ENCODE results near the gene DHCR7.

DHCR7 gene, protein sequence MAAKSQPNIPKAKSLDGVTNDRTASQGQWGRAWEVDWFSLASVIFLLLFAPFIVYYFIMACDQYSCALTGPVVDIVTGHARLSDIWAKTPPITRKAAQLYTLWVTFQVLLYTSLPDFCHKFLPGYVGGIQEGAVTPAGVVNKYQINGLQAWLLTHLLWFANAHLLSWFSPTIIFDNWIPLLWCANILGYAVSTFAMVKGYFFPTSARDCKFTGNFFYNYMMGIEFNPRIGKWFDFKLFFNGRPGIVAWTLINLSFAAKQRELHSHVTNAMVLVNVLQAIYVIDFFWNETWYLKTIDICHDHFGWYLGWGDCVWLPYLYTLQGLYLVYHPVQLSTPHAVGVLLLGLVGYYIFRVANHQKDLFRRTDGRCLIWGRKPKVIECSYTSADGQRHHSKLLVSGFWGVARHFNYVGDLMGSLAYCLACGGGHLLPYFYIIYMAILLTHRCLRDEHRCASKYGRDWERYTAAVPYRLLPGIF

DNA sequence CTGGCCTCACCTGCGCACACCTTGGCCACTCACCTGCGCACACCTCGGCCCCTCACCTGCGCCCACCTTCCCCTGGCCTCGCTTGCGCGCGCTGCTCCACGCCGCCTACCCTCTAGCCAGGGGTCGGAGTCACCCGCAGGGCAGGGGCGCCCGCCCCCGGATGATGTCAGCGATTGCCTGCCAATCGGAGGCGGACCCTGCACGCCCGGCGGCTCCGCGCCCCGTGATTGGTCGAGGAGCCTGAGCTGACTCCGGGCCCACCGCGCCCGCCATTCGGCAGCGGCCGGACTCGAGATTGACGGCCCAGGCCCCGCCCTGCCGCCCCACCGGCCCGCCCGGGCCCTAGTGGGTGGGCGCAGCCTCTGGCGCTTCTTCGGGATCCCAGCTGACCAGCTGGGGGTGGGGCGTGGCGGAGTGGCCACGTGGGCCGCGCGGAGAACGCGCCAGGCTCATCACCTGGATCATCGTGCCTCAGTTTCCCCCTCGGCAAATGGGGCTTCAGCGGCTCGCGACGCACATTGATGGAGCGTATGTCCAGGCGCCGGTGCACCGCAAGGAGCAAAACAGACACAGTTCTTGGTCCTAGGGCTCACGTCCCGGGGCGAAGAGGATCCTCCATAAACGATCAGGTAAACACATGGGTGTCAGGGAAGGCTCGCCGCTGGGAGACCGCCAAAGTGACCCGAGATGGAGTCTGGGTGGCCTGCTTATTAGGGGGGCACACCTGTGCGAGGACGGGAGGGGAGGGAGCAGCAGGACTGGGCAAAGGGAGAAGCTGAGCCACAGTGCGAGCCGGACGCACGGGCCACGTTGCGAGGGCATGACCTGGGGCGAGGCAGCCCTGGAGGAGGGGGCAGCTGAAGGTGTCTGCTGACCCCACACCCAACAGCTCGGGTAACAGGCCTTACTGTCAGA lies at the start of gene DHCR7:
DHCR7 (minus strand) TSS at position 137 of the 915 bp plus-strand sequence. CDS start 3,441 bp downstream, outside the sequence.
- peak; percentile 89 for DNase-seq

DNA sequence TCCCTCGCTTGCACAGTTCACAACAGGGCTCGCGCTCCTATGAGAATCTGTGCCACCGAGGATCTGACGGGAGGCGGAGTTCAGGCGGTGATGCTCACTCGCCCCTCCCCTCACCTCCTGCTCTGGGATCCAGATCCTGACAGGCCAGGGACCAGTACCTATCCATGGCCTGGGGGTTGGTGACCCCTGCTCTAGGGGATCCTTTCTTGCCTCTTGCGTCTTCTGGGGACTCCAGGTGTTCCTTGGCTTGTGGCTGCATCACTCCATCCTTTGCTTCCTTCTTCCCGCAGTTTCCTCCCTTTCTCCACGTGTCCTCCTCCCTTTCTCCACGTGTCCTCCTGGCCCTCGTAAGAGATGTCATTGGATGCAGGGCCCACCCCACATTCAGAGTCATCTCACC lies 48.2 kb upstream of the DHCR7 start:
- no peak for DNase-seq

DNA sequence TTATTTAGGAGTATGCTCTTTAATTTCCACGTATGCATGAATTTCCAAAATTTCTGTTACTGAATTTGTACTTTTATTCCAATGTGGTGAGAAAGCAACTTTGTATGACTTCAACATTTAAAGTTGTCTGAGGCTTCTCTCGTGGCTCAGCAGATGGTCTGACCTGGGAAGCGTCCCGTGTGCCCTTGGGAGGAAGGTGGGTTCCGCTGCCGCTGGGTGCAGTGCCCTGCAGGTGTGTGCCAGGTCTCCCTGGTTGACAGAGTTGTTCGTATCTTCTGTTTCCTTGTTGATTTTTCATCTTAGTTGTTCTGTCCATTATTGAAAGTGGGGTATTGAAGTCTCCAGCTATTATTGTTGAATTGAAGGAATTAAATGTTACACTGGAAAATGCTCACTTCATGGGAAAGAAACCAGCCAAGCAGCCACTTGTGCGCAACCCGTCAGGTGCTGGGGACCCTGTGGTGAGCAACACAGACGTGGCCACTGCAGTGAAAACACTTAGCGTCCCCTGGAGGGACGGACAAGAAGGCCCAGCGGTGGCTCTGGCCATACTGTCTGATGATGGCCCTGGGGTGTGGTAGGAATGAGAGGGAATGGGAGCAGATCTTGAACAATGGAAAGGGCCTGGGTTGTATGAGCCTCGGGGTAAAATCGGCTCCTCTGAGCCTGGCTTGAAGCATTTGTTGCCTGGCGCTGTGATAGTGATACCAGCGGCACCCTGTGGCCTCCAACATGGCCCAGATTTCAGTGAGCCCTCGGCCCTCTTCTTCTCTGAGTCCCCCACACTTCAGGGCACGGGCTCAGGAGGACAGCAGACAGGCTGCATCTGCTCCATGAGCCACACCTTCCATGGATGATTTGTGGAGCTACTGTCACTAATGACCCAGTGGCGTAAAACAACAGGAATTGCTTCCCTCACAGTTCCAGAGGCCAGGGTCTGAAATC lies 47.4 kb upstream of the DHCR7 start:
- no peak for DNase-seq

DNA sequence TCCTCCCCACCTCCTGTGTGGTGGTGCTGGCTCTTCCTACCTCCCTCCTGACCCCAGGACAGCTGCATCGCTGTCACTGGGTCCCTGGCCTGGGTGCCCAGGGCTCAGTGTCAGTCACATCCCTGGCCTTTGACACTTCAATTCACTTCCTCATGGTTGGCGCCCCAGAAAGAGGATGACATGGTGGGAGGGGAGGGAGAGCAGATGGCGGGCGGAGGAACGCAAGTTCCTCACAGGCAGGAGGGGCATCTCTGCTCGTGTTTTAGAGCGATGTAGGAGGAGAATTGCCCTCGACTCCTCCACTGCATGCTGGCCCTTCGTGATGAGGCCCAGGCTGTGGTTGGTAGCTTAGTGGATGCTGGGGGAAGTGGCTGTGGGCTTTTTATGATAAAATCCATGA lies 43.7 kb upstream of the DHCR7 start:
- no peak for DNase-seq

DNA sequence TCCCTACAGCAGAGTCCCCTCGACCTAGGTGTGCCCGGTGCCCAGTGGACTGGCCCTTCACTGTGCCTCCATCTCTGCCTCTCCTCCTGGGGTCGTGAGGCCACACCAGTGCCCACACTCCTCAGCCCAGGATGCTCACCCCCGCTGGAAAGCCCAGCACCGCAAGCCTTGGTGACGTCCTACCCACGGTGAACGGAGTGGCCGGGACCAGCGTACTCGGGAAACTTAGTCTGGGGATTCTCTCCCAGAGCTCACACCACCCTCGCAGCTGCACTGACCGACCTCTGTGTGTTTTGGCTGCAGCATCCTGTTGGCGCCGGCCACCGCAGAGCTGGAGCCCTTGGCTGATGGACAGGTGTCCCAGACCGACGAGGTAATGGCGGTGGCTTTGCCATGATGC lies 43.3 kb upstream of the DHCR7 start:
- no peak for DNase-seq

DNA sequence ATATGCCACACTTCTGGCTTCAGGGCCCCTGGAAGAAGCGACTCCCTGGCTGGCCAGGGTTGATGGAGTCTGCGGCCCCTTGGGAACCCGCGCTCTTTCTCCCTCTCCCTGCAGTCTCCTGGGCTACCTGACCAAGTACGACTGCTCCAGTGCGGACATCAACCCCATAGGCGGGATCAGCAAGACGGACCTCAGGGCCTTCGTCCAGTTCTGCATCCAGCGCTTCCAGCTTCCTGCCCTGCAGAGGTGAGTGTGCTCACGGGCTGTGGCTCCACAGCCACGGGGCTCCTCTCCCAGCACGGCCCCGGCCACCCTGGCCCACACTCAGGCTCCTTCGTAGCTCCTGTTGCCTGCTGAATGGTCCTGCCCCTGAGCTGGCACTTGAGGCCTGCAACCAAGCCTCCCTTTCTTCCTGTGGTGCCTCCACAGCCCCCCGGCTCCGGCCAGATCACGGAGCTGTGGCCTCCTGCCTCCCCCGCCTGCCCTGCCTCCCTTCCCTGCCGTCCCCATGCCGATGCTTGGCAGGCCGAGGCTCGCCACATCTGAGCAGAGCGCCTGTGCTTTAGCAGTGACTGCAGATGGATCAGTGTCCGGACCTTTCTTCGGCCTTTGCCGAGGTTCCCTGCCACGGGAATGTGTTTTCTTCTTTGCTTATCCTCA lies 42.7 kb upstream of the DHCR7 start:
- no peak for DNase-seq

DNA sequence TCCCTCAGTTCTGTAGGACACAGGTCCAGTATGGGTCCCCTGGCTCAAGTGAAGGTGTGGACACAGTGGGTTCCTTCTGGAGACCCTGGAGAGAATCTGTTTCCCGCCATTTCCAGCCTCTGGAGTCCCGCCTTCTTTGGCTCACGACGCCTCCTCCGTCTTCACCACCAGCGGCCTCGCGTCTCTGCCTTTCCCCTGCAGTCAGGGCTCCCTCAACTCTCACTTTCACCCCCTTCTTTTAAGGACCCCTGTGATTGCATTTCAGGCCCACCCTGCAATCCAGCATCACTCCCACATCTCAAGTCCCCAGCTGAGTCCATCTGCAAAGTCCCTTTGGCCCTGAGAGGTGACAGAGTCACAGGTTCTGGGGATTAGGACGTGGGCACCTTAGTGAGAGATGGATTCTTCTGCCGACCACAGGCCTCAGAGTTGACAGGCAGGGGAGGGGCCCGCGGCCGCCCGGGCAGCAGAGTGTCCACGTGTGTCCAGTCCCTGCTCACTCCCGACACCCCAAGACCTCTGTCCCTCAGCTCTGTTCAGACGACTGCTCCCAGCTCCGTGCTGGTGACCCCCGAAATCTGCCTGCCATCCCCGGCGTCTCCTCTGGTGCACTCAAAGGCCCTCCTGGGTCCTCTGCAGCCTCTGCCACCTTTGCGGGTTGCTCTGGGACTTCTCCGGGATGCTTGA lies 42.0 kb upstream of the DHCR7 start:
- DNase-seq, result no peak

DNA sequence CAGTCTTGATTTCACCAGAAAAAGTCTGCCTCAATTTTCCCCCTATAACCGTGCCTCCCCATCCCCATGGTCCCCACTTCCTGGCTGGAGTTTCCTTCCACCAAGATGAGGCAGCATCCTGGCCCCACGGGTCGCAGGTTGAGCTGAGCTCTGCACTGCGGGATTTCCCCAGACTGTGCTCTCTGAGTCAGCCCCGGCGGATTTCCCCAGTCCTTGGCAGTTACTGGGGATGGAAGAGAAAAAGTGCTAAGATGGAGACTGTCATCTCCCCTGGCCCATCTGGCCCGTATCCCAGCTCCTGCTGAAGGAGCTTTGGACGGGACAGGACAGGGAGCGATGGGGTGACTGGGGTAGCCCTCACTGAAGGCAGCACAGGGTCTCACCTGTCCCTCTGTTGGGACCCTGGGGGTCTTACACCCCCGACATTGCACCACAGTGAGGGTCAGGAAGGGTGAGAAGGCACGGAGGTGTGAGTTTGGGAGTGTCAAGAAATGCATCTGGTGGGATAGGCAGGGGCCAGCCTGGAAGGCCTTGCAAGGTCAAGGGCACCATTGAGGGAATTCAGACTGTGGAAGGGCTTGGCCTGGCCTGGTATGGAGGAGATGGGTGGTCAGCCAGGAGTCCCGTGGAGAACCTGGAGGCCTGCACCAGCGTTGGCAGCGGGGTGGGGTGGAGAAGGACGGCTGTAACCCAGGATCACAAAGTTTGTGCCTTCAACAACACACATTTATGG lies 41.3 kb upstream of the DHCR7 start:
- DNase-seq, result no peak

DNA sequence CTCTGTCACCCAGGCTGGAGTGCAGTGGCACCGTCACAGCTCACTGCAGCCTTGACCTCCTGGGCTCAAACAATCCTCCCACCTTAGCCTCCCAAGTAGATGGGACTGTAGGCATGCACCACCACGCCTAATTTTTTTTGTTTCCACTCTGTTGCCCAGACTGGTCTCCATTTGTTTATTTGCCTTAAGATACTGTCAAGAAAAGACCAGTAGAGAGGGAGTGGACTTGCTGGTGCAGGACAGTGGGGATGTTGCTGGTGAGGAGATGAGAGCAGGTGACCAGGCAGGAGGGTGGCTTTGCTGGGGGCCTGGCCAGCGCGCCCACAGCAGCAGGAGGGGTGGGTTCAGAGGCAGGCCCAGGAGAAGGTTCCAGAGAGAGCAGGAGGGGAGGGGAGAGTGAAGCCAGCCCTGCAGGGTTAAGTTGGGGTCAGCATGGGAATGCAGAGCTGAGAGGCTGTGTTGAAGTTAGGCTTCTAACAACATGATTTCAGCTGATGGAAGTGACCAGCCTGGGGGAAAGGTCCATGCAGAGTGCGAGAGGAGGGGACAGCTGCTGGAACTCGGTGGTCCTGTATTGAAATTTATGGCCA lies 40.6 kb upstream of the DHCR7 start:
- DNase-seq, result no peak

DNA sequence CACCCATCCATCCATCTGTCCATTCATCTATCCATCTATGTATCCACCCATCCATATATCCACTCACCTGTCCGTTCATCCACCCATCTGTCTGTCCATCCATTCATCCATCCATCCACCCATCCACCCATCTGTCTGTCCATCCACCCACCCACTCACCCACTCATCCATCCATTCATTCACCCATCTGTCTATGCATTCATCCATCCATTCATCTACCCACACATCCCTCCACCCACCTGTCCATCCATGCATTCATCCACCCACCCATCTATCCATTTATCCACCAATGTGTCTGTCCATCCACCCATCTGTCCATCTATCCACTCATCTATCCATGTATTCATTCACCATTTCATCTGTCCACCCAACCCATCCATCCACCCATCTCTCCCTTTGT lies 38.1 kb upstream of the DHCR7 start:
- DNase-seq, result no peak

DNA sequence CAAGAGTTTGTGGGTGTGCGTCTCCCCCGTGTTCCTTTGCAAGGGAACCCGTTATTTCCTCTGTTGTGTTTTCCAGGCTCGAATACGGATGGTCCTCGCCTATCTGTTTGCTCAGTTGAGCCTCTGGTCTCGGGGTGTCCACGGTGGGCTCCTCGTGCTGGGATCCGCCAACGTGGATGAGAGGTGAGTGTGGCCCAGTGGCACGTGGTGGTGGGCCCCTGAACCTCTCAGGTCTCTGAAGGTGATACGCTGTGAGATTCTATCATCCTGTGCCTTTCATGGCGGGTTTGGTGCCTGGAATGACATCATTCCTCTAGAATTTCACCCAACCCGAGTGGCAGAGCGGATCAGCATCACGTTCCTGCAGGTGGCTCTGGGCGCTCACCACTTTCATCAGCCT lies 37.3 kb upstream of the DHCR7 start:
- DNase-seq, result no peak

DNA sequence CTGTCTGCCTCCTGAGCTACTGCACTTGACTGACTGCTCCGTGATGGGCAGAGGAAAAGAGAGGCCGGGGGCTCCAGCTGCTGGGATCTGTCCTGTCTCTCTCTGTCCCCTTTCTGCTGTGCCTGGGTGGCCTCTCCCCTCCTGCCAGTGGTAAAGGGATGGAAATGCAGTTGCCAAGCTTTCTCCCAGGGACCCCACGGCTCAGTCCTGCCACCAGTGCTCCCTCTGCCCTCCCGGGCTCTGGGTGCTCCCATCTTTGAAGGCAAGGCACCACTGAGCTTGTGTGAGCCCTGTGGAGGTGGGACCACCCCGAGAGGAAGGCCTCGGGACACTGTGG lies 36.8 kb upstream of the DHCR7 start:
- DNase-seq, result no peak

DNA sequence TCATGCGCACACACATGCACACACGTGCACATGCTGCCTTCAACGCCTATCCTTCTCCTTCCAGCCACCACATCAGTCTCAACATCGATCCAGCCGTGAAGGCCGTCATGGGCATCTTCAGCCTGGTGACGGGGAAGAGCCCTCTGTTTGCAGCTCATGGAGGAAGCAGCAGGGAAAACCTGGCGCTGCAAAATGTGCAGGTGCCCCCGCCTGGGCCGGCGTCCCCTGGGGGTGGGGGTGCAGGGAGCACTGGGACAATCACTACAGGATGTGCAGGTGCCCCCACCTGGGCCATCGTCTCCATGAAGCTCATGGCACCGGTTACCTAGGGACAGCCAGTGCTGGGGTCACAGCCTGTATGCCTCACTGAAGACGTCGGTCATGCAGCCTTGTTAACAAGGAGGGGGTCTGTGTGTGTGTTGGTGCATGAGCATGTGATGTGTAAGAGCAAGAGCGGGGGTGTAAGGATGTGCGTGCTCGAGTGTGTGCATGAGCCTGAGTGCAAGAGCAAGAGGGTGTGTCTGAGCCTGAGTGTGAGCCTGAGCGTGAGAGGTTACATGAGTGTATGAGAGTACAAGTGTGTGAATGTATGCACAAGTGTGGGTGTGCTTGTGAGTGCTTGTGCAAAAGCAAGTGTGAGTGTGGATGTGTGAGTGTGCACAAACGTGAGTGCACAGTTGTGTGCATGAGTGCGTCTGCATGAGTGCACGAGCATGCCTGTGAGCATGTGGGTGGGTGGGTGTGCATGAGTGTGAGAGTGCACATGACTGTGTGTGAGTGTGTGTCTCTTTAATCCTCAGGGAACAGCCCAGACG lies 36.3 kb upstream of the DHCR7 start:
- no peak for DNase-seq

DNA sequence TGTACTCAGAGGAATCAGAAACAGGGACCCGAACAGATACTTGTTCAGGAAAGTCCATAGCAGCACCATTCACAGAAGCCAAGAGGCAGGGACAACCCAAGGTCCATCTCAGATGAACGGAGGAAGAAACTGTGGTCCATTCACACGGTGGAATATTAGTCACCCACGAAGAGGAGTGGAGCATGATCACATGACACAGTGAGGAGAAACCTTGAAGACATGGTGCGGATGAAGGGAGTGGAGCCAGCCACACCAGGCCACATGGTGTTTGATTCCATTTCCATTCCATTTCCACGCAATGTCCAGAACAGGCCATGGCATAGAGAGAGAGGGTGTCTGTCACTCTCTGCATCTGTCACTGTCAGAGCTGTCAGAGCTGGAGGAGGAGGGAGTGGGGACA lies 35.5 kb upstream of the DHCR7 start:
- DNase-seq, result no peak

DNA sequence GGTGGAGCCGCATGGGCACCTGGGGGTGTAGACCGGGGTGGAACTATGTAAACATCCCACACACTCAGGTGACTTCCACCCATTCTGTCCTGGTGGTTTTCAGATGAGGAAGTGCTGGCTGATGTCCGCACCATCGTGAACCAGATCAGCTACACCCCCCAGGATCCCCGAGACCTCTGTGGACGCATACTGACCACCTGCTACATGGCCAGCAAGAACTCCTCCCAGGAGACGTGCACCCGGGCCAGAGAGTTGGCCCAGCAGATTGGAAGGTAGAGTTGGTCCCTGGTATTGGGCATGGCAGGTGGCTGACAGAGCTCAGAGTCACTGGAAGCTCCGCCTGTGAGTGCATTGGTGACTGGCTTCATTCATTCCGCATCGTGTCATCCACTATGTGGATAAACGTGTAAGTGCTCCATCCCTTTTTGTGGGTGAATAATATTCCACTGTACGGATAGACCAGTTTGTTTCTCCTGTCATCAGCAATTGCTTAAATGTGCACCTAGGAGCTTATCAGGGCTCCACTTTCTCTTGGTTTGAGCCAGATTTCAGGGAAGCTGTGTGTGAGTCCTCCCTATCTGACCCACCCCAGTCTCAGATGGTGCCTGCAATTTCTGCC lies 34.7 kb upstream of the DHCR7 start:
- no peak for DNase-seq

DNA sequence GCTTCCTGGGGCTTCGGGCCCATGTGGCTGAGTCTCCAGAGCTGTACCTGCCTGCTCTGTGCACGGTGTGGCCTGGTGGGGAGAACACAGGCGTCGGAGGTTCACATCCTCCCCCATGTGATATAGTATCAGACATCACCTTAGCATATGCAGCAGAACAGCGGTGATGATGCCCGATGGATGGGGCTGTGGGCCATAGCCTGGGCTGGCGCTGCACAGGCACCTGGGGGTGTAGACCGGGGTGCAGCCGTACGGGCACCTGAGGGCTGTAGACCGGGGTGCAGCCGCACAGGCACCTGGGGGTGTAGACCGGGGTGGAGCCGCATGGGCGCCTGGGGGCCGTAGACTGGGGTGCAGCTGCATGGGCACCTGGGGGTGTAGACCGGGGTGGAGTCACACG lies 34.0 kb upstream of the DHCR7 start:
- DNase-seq, result no peak

DNA sequence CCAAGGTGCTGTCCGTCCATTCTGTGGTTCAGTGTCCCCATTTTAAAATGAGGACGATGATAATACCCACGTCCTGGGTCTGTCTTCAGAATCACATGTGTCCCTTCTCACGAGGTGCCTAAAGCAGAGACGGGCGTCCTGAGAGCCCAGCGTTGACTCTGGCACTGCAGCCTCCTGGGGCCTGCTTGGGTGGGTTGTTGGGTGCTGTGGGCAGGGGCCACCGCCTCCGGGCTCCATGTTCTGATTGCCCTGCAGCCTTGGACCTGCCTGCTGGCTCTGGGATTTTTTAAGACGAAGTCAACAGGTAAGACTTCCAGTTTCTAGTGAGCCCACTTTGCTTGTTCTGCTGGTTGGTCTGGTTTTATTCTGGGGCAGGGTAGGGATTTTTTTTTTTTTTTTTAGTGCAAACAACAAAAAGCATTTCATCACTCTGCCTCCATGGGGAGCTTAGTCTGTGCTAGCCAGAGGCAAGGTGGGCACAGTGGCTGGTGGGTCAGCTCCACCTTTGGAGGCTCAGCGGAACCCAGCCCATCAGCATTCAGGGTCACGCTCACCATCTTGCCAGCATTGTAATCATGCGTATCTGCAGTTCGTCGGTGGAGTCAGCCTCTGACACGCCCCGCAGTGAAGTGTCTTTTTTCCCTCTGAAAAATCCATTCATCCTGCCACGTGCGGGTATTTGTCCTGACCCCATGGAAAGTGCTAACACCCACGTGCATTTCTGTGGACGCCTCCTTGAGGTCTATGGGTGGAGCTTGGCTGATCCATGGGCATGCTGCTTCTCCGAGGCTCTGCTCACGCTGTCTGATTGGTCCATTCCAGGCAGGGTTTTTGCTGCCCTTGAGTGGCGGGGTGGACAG lies 33.1 kb upstream of the DHCR7 start:
- DNase-seq, result no peak

DNA sequence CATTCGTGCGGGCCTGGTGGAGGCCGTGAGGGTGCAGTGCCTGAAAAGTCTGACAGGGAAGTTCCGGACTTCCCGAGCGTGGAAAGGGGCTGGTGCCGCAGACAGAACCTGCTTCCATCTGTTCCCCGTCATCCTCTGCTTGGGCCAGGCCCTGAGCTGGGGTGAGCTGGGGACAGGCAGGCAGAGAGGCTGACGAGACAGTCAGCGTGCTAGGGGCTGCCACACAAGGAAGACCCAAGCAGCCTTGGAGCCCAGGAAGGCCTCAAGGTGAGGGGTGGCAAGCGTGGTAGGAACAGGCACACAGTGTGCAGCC lies 30.3 kb upstream of the DHCR7 start:
- DNase-seq, result no peak

Measured in CD4-positive, alpha-beta T cell treated with Interleukin-4 for 4 hours (primary cell).